Measurements from ENCODE around the gene ARHGAP6. TPM values are rescaled to one million over a fixed set of nuclear protein-coding genes. Genes with fewer than 3 reads are reported as not detected.

Gene ARHGAP6
- total and polyA plus RNA-seq, 11 donors, result 2.1 to 6.6 (median 2.5) TPM

DNA sequence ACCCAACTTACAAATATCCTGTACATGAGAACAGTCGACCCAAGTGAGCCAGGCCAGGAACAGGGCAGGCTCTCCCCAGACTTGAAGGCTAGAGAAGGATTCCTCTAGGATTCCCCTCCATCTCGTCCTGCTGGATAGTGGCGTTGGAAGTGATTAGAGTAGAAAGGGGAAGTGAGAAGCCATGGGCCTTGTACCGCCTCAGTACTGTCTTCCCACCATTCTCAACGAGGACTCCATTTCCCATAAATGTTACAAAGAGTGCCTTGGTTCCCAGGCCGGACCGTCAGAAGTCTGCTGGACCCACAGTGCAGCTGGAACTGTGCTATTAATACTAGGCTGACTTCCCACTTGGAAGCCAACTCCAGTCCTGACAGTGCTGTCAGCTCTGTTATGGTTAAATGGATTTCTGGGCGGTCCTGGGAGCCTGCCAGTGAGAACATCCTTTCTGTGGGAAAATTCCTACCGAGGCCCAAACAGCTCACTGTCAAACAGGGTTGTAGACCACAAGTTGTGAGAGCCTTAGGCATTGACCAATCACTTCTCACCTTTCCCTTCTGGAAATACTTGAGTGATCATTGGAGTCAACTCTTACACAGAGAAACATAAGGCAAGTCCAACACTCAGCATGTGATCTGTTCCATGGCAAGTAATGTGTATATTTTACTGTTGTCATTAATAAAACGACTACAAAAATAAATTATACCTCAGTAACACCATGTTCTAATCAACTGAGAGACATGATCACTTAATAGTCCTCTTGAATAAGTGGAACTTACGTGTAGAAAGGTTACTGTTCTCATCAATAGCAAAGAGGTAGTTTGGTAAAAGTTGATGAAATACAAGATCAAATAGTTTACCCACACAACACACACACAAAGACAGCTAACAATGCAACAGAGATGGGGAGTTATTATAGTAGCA is 314.1 kb downstream of the ARHGAP6 start:
- peak overlapping the region in 11 of 12 donors; percentile 46 to 86 (median 71) for H3K27ac ChIP-seq
- no peaks in the 10 kb centered on the region for H3K27me3 ChIP-seq
- intact Hi-C loops (cut with DNase I), result no loop called here
- DNase-seq, result peak; percentile 55 to 64 (median 61)
- H3K4me3 ChIP-seq, result peak overlapping the region in 9 of 12 donors; percentile 14 to 46 (median 29)
- peak; percentile 69 to 94 (median 86) for ATAC-seq
- TF ChIP-seq, protein P1, sequence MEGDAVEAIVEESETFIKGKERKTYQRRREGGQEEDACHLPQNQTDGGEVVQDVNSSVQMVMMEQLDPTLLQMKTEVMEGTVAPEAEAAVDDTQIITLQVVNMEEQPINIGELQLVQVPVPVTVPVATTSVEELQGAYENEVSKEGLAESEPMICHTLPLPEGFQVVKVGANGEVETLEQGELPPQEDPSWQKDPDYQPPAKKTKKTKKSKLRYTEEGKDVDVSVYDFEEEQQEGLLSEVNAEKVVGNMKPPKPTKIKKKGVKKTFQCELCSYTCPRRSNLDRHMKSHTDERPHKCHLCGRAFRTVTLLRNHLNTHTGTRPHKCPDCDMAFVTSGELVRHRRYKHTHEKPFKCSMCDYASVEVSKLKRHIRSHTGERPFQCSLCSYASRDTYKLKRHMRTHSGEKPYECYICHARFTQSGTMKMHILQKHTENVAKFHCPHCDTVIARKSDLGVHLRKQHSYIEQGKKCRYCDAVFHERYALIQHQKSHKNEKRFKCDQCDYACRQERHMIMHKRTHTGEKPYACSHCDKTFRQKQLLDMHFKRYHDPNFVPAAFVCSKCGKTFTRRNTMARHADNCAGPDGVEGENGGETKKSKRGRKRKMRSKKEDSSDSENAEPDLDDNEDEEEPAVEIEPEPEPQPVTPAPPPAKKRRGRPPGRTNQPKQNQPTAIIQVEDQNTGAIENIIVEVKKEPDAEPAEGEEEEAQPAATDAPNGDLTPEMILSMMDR (IDR thresholded peaks at IDR 0.05), result no peak
- no peak for TF ChIP-seq POLR2A (IDR thresholded peaks at IDR 0.05)
- no peaks in the 10 kb centered on the region for H3K36me3 ChIP-seq
- H3K9me3 ChIP-seq, result no peaks in the 10 kb centered on the region
- WGBS, 4 donors, result 30 to 47% (median 41%) methylated on average over 11 of the region's 11 CpGs
- peaks cover 0 to 23% (median 0%) of the 10 kb centered on the region in 12 donors for H3K4me1 ChIP-seq

DNA sequence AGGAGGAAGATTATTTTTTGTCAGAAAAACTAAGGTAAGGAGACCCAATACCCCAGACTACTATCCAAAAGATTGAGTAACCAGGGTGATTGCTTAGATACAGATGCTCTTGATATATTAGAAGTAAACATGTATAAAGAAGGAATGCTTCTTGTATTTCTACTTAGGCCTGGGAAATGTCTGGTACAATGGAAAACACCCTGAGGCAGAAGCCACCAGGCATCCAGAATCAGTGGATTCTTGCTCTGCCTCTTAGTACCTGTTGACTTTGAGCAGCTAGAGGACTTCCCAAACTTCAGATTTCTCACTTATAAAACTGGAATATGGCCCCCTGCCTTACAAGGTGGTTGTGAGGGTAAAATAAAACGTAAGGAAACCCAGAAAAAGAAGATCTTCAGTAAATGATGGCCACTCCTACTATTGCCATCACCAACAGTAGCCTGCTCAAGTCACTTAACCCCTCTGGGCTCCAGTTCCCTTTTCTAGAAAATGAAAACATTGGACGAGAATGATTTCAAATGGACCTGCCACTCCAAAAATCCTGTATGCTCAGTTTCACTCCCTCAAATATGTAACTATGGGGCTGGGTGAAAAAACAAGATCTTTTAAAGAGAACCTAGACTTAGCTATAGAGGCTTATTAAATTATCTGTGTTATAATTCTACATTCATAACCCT is 315.9 kb downstream of the ARHGAP6 start:
- Histone ChIP-seq H3K4me3 (peak overlapping the region in 6 of 12 donors; percentile 10 to 43 (median 38)), H3K36me3 (no peaks in the 10 kb centered on the region), H3K27me3 (no peaks in the 10 kb centered on the region), H3K27ac (peak overlapping the region in 7 of 12 donors; percentile 21 to 84 (median 71)), H3K9me3 (no peaks in the 10 kb centered on the region), H3K4me1 (peaks cover 0 to 23% (median 0%) of the 10 kb centered on the region in 12 donors)
- ATAC-seq (no peak), DNase-seq (no peak)
- intact Hi-C loops (cut with DNase I), result no loop called here
- TF ChIP-seq, protein P1 (IDR thresholded peaks at IDR 0.05), result no peak
- no peak for TF ChIP-seq POLR2A (IDR thresholded peaks at IDR 0.05)
- WGBS, 4 donors, result 46 to 79% (median 65%) methylated on average over 2 of the region's 2 CpGs

DNA sequence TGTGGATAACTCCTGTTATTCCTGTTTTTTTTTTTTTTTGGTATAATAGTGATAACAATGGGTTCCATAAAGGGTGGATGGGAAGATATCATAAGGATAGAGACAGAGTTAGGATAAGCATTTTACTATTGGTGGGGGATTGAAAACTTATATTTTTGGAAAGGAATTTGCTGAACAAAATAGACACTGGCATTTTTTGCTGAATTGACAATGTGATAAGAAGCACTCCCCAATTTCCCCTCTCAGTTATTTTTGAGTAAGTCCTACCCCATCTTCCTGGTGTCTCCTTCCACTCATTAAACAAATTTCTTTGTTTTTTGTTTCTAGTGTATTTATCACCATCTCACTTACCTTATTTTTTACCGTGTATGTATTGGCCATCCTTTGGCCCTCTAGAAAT is 316.7 kb downstream of the ARHGAP6 start:
- no peak overlapping the region for H3K4me3 ChIP-seq
- intact Hi-C loops (cut with DNase I), result no loop called here

More for the DNA sequence above, 316.7 kb downstream of the ARHGAP6 start:
- 67 to 100% (median 83%) methylated on average over 1 of the region's 1 CpG for WGBS, 4 donors
- Histone ChIP-seq H3K4me1 (peaks cover 0 to 23% (median 0%) of the 10 kb centered on the region in 12 donors), H3K27ac (peak overlapping the region in 1 of 12 donors; percentile 73), H3K27me3 (no peaks in the 10 kb centered on the region), H3K9me3 (no peaks in the 10 kb centered on the region), H3K36me3 (no peaks in the 10 kb centered on the region)
- ATAC-seq (no peak), DNase-seq (no peak)
- TF ChIP-seq, protein P1 (IDR thresholded peaks at IDR 0.05), result no peak
- no peak for TF ChIP-seq POLR2A (IDR thresholded peaks at IDR 0.05)

All from heart left ventricle (tissue), 16 donors.